GM23248 (cell line): ENCODE data around the gene CCNG2. TPM values are rescaled to one million over a fixed set of nuclear protein-coding genes. Genes with fewer than 3 reads are reported as not detected.
A peak's percentile ranks its signal among the peaks of the same experiment; 100 is the strongest.

Experiments used
- DNase-seq: peaks from one replicate; pipeline ENCODE4 v3.0.0-alpha.2; 2015
- H2AFZ ChIP-seq: fragments of 200-600 bp; sonication (generic); 2 replicates; pipeline ENCODE4 v1.6.1; 2016; ENCODE audit warnings: antibody characterized with exemption
- H3F3A ChIP-seq: fragments of 200-600 bp; sonication (generic); 2 replicates; pipeline ENCODE4 v1.6.1; 2016; ENCODE audit warnings: mild to moderate bottlenecking, antibody characterized with exemption, mixed run types; ENCODE audit not compliant: insufficient read depth
- H3K27ac ChIP-seq: fragments of 200-600 bp; sonication (generic); 2 replicates; pipeline ENCODE4 v1.5.1; 2016; ENCODE audit warnings: mild to moderate bottlenecking
- H3K27me3 ChIP-seq: fragments of 200-600 bp; sonication (generic); replicated peaks from 2 replicates; pipeline ENCODE4 v1.6.1; 2016; ENCODE audit warnings: mild to moderate bottlenecking; ENCODE audit not compliant: insufficient read depth
- H3K36me3 ChIP-seq: fragments of 200-600 bp; sonication (generic); 2 replicates; pipeline ENCODE4 v1.6.1; 2016; ENCODE audit warnings: low read depth, mild to moderate bottlenecking
- H3K4me1 ChIP-seq: fragments of 200-600 bp; sonication (generic); 2 replicates; pipeline ENCODE4 v1.6.1; 2016; ENCODE audit warnings: mild to moderate bottlenecking; ENCODE audit not compliant: insufficient read depth
- H3K4me2 ChIP-seq: fragments of 200-600 bp; sonication (generic); one replicate; pipeline ENCODE4 v1.6.1; 2016; ENCODE audit warnings: mild to moderate bottlenecking; ENCODE audit not compliant: unreplicated experiment
- H3K4me3 ChIP-seq: fragments of 200-600 bp; sonication (generic); 2 replicates; pipeline ENCODE4 v1.5.1; 2016; ENCODE audit warnings: mild to moderate bottlenecking
- H3K79me2 ChIP-seq: fragments of 200-600 bp; sonication (generic); 2 replicates; pipeline ENCODE4 v1.6.1; 2016; ENCODE audit warnings: mild to moderate bottlenecking; ENCODE audit not compliant: insufficient read depth
- H3K9ac ChIP-seq: fragments of 200-600 bp; sonication (generic); 2 replicates; pipeline ENCODE4 v1.6.1; 2016; ENCODE audit warnings: mild to moderate bottlenecking
- H3K9me2 ChIP-seq: fragments of 200-600 bp; sonication (generic); 2 replicates; pipeline ENCODE4 v1.6.1; 2016; ENCODE audit warnings: mixed run types, mild to moderate bottlenecking, moderate library complexity; ENCODE audit not compliant: insufficient read depth
- H3K9me3 ChIP-seq: fragments of 200-600 bp; sonication (generic); one replicate; pipeline ENCODE4 v1.6.1; 2017; ENCODE audit warnings: low read depth
- H4K20me1 ChIP-seq: fragments of 200-600 bp; sonication (generic); 2 replicates; pipeline ENCODE4 v1.6.0; 2016; ENCODE audit not compliant: insufficient read depth
- EZH2 ChIP-seq: fragments of 200-600 bp; sonication (generic); IDR thresholded peaks from 2 replicates; pipeline ENCODE4 v1.6.1; 2018; ENCODE audit warnings: antibody characterized with exemption, mild to moderate bottlenecking; ENCODE audit not compliant: insufficient read depth, poor library complexity, severe bottlenecking
- EZH2phosphoT487 ChIP-seq: fragments of 200-600 bp; sonication (generic); IDR thresholded peaks from 2 replicates; pipeline ENCODE4 v1.6.1; 2018; ENCODE audit warnings: antibody characterized with exemption, moderate library complexity, mild to moderate bottlenecking, low read depth; ENCODE audit not compliant: insufficient read depth
- WGBS, 2 experiments: methylation state at CpG; one replicate each; pipeline ENCODE4 v1.1.6; 2015 to 2017; ENCODE audit warnings: low lambda C conversion rate in 2 of 2, low coverage in 1 of 2; ENCODE audit errors: missing lambda C conversion rate in 2 of 2; 5-methylcytosine and 5-hydroxymethylcytosine counted together
- in situ Hi-C: fragments of 300-500 bp; cut with MboI; formaldehyde crosslinking; loops from 2 replicates; pipeline ENCODE4 v1.15.0; 2020
- polyA plus RNA-seq: library from polyadenylated mRNA; unstranded; fragments of >200 nt; fragmentation: Nextera tagmentation; extraction: Ambion mirVana; gene quantifications from 2 replicates; pipeline ENCODE4 v1.2.1, GENCODE V29; 2016
- total RNA-seq: library from RNA; depleted of rRNA; stranded (reverse); fragments of >200 nt; shearing (Covaris generic); gene quantifications from 2 replicates; pipeline ENCODE4 v1.2.3, GENCODE V29; 2014

Gene CCNG2
- total and polyA plus RNA-seq, 2 experiments from 2014 or later, result 32.6 to 40.0 TPM

GRCh38 chr4:77143091-77143490 is 13.9 kb upstream of the CCNG2 start:
- Histone ChIP-seq H3K27me3 (no peaks in the 10 kb centered on the region), H4K20me1 (no peaks in the 10 kb centered on the region), H3K36me3 (no peaks in the 10 kb centered on the region), H2AFZ (no peak overlapping the region), H3K79me2 (no peaks in the 10 kb centered on the region), H3K9me3 (no peaks in the 10 kb centered on the region), H3K4me2 (no peak overlapping the region), H3K9ac (no peak overlapping the region), H3K27ac (no peak overlapping the region), H3K4me3 (no peak overlapping the region), H3F3A (peaks cover 23% of the 10 kb centered on the region), H3K9me2 (no peaks in the 10 kb centered on the region), H3K4me1 (peaks cover 17% of the 10 kb centered on the region)
- TF ChIP-seq EZH2phosphoT487, result no peak
- TF ChIP-seq EZH2, result no peak
- WGBS, 2 experiments, result 87 to 91% methylated on average over 3 of the region's 3 CpGs
- DNase-seq, result no peak
- in situ Hi-C loops, result no loop called here

- peak overlapping the region; percentile 54 for H3K4me2 ChIP-seq
- H3K79me2 ChIP-seq, result no peaks in the 10 kb centered on the region
- H3F3A ChIP-seq, result peaks cover 23% of the 10 kb centered on the region
- no peak for DNase-seq
- no peak overlapping the region for H3K4me3 ChIP-seq
- no peaks in the 10 kb centered on the region for H4K20me1 ChIP-seq
- WGBS, 2 experiments, result 48 to 61% methylated on average over 1 of the region's 1 CpG
- H2AFZ ChIP-seq, result peak overlapping the region; percentile 38
- in situ Hi-C loops, result no loop called here
- H3K9me2 ChIP-seq, result no peaks in the 10 kb centered on the region
- peaks cover 17% of the 10 kb centered on the region for H3K4me1 ChIP-seq
- H3K9me3 ChIP-seq, result no peaks in the 10 kb centered on the region
- H3K36me3 ChIP-seq, result no peaks in the 10 kb centered on the region
- H3K27me3 ChIP-seq, result no peaks in the 10 kb centered on the region
- no peak for TF ChIP-seq EZH2
- TF ChIP-seq EZH2phosphoT487, result no peak
- peak overlapping the region; percentile 32 for H3K27ac ChIP-seq
- H3K9ac ChIP-seq, result no peak overlapping the region
Observed at GRCh38 chr4:77145842-77146185, 11.2 kb upstream of the CCNG2 start.

DNA sequence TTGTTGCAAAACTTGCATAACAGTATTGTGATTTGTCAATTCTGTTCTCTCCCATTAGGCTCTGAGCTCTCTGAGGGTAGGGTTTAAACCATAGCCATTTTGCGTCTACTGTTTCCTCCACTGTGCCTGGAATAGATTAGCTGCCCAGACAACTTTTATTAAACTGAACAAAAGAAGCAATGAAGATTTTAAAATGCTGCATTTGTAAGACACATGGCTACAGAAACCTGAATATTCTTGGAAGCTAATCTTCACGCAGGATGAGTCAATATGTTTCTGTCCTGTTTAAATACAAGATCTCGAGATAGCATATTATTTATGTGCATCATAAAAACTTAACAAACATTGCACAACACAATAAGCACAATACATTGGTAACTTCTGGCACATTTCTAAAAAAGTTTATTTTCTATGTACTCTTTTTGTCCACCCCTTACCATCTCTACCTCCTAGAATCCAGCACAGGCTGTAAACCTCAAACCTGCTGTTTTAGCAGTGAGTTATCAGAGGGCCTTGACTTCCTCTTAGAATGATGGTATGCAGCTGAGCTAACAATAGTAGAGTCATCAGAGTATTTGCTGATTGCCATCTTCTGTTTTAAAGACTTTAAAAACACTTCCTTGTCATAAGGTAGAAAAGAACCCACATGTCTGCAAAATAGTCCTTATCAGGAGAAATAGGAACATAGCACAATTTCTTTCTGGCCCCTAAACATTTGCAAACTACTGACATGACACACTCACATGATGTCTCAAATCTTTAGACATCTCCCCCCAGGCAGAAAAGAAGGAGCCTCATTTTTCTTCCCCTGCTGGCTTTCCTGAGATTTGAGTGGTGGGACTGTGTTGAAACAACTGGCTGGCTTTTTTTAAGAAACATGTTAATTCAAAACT is 10.6 kb upstream of the CCNG2 start:
- peaks cover 21% of the 10 kb centered on the region for H3K4me1 ChIP-seq
- in situ Hi-C loops, result no loop called here
- H2AFZ ChIP-seq, result peak overlapping the region; percentile 38
- 21 to 22% methylated on average over 3 of the region's 3 CpGs for WGBS, 2 experiments
- H3F3A ChIP-seq, result peaks cover 23% of the 10 kb centered on the region
- no peaks in the 10 kb centered on the region for H3K79me2 ChIP-seq
- DNase-seq, result peak; percentile 62
- no peak overlapping the region for H3K4me3 ChIP-seq
- no peaks in the 10 kb centered on the region for H3K9me3 ChIP-seq
- no peak overlapping the region for H3K9ac ChIP-seq
- H3K36me3 ChIP-seq, result no peaks in the 10 kb centered on the region
- TF ChIP-seq EZH2phosphoT487 (no peak), EZH2 (no peak)
- H4K20me1 ChIP-seq, result no peaks in the 10 kb centered on the region
- peak overlapping the region; percentile 32 for H3K27ac ChIP-seq
- H3K9me2 ChIP-seq, result no peaks in the 10 kb centered on the region
- H3K4me2 ChIP-seq, result peak overlapping the region; percentile 54
- no peaks in the 10 kb centered on the region for H3K27me3 ChIP-seq

GRCh38 chr4:77147079-77147782 is 9.8 kb upstream of the CCNG2 start:
- H3K9me3 ChIP-seq, result no peaks in the 10 kb centered on the region
- no peaks in the 10 kb centered on the region for H3K79me2 ChIP-seq
- no peaks in the 10 kb centered on the region for H3K27me3 ChIP-seq
- in situ Hi-C loops, result no loop called here
- 91% methylated on average over 5 of the region's 5 CpGs for WGBS, 2 experiments
- H3K27ac ChIP-seq, result peak overlapping the region; percentile 32; the same call in 1 of the 2 replicates
- H4K20me1 ChIP-seq, result no peaks in the 10 kb centered on the region
- H3F3A ChIP-seq, result peaks cover 23% of the 10 kb centered on the region
- peaks cover 24% of the 10 kb centered on the region for H3K4me1 ChIP-seq
- no peaks in the 10 kb centered on the region for H3K9me2 ChIP-seq
- H2AFZ ChIP-seq, result peak overlapping the region; percentile 38
- no peak overlapping the region for H3K4me3 ChIP-seq
- no peak for TF ChIP-seq EZH2phosphoT487
- TF ChIP-seq EZH2, result no peak
- H3K4me2 ChIP-seq, result peak overlapping the region; percentile 54
- H3K9ac ChIP-seq, result no peak overlapping the region
- no peaks in the 10 kb centered on the region for H3K36me3 ChIP-seq
- no peak for DNase-seq
